WERI-Rb-1 (cell line): ENCODE data around the gene SPESP1.
"Not testable (repeated sequence)": the region's sequence is repeated elsewhere in the genome, so short reads cannot be mapped to it uniquely, and the experiment has no call there.

ENCODE experiments used
- DNase-seq: peaks from one replicate; pipeline ENCODE4 v3.0.0-alpha.2; 2020
- H3K27ac ChIP-seq: fragments of 250-450 bp; sonication (Bioruptor Pico); 2 replicates; pipeline ENCODE4 v1.5.1; 2020; ENCODE audit warnings: mild to moderate bottlenecking, moderate library complexity
- H3K27me3 ChIP-seq: fragments of 250-450 bp; sonication (Bioruptor Pico); 2 replicates; pipeline ENCODE4 v1.5.1; 2021; ENCODE audit warnings: mild to moderate bottlenecking, low read depth, moderate library complexity; ENCODE audit not compliant: insufficient read depth, severe bottlenecking
- H3K36me3 ChIP-seq: fragments of 250-450 bp; sonication (Bioruptor Pico); 2 replicates; pipeline ENCODE4 v1.5.1; 2020; ENCODE audit warnings: mild to moderate bottlenecking, moderate library complexity
- H3K4me3 ChIP-seq: 2 replicates; pipeline ENCODE4 v1.5.1; 2011; ENCODE audit warnings: low read depth, mild to moderate bottlenecking, control low read depth, low read length
- H3K9me3 ChIP-seq: fragments of 250-450 bp; sonication (Bioruptor Pico); 2 replicates; pipeline ENCODE4 v1.5.1; 2021; ENCODE audit warnings: mild to moderate bottlenecking, moderate library complexity; ENCODE audit not compliant: severe bottlenecking
- CTCF ChIP-seq: IDR thresholded peaks from 2 replicates; pipeline ENCODE4 v1.5.1; 2011; ENCODE audit warnings: low read depth, mild to moderate bottlenecking, control low read depth, inconsistent platforms, low read length

The SPESP1 gene

GRCh38 chr15:68966996-68967395 lies 36.7 kb downstream of the SPESP1 start:
- Histone ChIP-seq H3K27ac (no peak overlapping the region), H3K36me3 (no peaks in the 10 kb centered on the region), H3K4me3 (no peak overlapping the region), H3K27me3 (no peaks in the 10 kb centered on the region), H3K9me3 (peaks cover 15% of the 10 kb centered on the region)
- no peak for TF ChIP-seq CTCF
- no peak for DNase-seq

- H3K27me3 ChIP-seq = no peaks in the 10 kb centered on the region
- no peak for TF ChIP-seq CTCF
- no peak for DNase-seq
- H3K36me3 ChIP-seq = no peaks in the 10 kb centered on the region
- H3K4me3 ChIP-seq = no peak overlapping the region
- H3K27ac ChIP-seq = no peak overlapping the region
- H3K9me3 ChIP-seq = peaks cover 9% of the 10 kb centered on the region
Measured at GRCh38 chr15:68967948-68968347, 37.6 kb downstream of the SPESP1 start.

GRCh38 chr15:68969298-68969697 lies 39.0 kb downstream of the SPESP1 start:
- no peak for DNase-seq
- H3K27ac ChIP-seq = no peak overlapping the region
- no peaks in the 10 kb centered on the region for H3K36me3 ChIP-seq
- no peaks in the 10 kb centered on the region for H3K27me3 ChIP-seq
- peaks cover 9% of the 10 kb centered on the region for H3K9me3 ChIP-seq
- TF ChIP-seq CTCF = no peak
- no peak overlapping the region for H3K4me3 ChIP-seq

- Histone ChIP-seq H3K36me3 (no peaks in the 10 kb centered on the region), H3K4me3 (no peak overlapping the region), H3K9me3 (peaks cover 23% of the 10 kb centered on the region), H3K27ac (no peak overlapping the region), H3K27me3 (no peaks in the 10 kb centered on the region)
- no peak for DNase-seq
- no peak for TF ChIP-seq CTCF
Measured at GRCh38 chr15:68972201-68973065, 42.1 kb downstream of the SPESP1 start.

GRCh38 chr15:68975651-68976160 lies 45.4 kb downstream of the SPESP1 start:
- not testable (repeated sequence) for H3K27me3 ChIP-seq, H3K36me3 ChIP-seq, H3K4me3 ChIP-seq, DNase-seq, H3K27ac ChIP-seq
- peaks cover 31% of the 10 kb centered on the region for H3K9me3 ChIP-seq

GRCh38 chr15:68977426-68977825 lies 47.1 kb downstream of the SPESP1 start:
- not testable (repeated sequence) for H3K36me3 ChIP-seq, H3K27me3 ChIP-seq, DNase-seq, H3K4me3 ChIP-seq, H3K27ac ChIP-seq
- peaks cover 37% of the 10 kb centered on the region for H3K9me3 ChIP-seq
